Measurements from ENCODE around the gene HNF4A. TPM values are rescaled to one million over a fixed set of nuclear protein-coding genes. Genes with fewer than 3 reads are reported as not detected.

Gene HNF4A
- total and polyA plus RNA-seq, 2 of the 13 experiments (the other 11 are each of a cell fraction or from before 2014, with no cell fraction given) = 80.9 to 169 TPM

- TF ChIP-seq ZNF7 (CRISPR knock-in tag; IDR thresholded peaks at IDR 0.05) = peak; percentile 31
- TF ChIP-seq HMG20B (CRISPR knock-in tag; conservative IDR thresholded peaks at IDR 0.05) = 0 out of 2 replicates have a peak, but pooled peaks have one; percentile 28
- peak; percentile 97 for TF ChIP-seq ZNF83 (CRISPR knock-in tag; IDR thresholded peaks at IDR 0.05; ENCODE audit: borderline replicate concordance)
- peak; percentile 99 for TF ChIP-seq BORCS8-MEF2B (CRISPR knock-in tag; IDR thresholded peaks at IDR 0.05)
- peak; percentile 81 for TF ChIP-seq ZMYM4 (CRISPR knock-in tag; IDR thresholded peaks at IDR 0.05)
- TF ChIP-seq ZNF292 (CRISPR knock-in tag; IDR thresholded peaks at IDR 0.05; ENCODE audit: borderline replicate concordance, low read depth) = peak; percentile 38; the same call in 1 of the 2 replicates
- peak; percentile 88 for TF ChIP-seq DR1 (CRISPR knock-in tag; IDR thresholded peaks at IDR 0.05)
- TF ChIP-seq ZNF619 (CRISPR knock-in tag; IDR thresholded peaks at IDR 0.05) = peak; percentile 99
- TF ChIP-seq PLRG1 (conservative IDR thresholded peaks at IDR 0.05) = no peak
- peak; percentile 98 for TF ChIP-seq ZNF44 (CRISPR knock-in tag; IDR thresholded peaks at IDR 0.05)
- TF ChIP-seq ZNF597 (CRISPR knock-in tag; IDR thresholded peaks at IDR 0.05) = no peak
- no peak for TF ChIP-seq SRSF9 (IDR thresholded peaks at IDR 0.05; ENCODE audit: borderline replicate concordance, insufficient read depth, low read depth, low read length, poor library complexity, severe bottlenecking)
- TF ChIP-seq ZNF580 (CRISPR knock-in tag; IDR thresholded peaks at IDR 0.05; ENCODE audit: borderline replicate concordance, low read depth) = peak; percentile 98; the same call in 1 of the 2 replicates
- TF ChIP-seq SAP130 (CRISPR knock-in tag; IDR thresholded peaks at IDR 0.05; ENCODE audit: low read depth) = peak; percentile 99
- TF ChIP-seq ZNF407 (CRISPR knock-in tag; IDR thresholded peaks at IDR 0.05; ENCODE audit: not compliant biosample characterization) = peak; percentile 97
- 0 out of 2 replicates have a peak, but pooled peaks have one; percentile 17 for TF ChIP-seq SRF (IDR thresholded peaks at IDR 0.05; ENCODE audit: low read depth, low read length)
- TF ChIP-seq ZNF225 (CRISPR knock-in tag; IDR thresholded peaks at IDR 0.05) = peak; percentile 98
- TF ChIP-seq RARA (CRISPR knock-in tag; IDR thresholded peaks at IDR 0.05) = peak; percentile 57; the same call in 1 of the 2 replicates
These were observed 120.4 kb downstream of the HNF4A start, which contains the start of gene TTPAL (continued) for GRCh38 chr20:44475694-44476560.
